HG03103 (cell line): ENCODE results near the gene SEC16B.

Experiments
- ATAC-seq: cut with Tn5 transposase; IDR thresholded peaks from one replicate; pipeline ENCODE4 v1.9.1; 2021; ENCODE audit warnings: low read depth; ENCODE audit not compliant: unreplicated experiment

SEC16B gene

GRCh38 chr1:177981200-177981599 lies 11.3 kb upstream of the SEC16B start:
- no peak for ATAC-seq

- no peak for ATAC-seq
Measured at GRCh38 chr1:177979272-177979671, 9.4 kb upstream of the SEC16B start.

- ATAC-seq: no peak
Measured at GRCh38 chr1:177978530-177978929, 8.7 kb upstream of the SEC16B start.

DNA sequence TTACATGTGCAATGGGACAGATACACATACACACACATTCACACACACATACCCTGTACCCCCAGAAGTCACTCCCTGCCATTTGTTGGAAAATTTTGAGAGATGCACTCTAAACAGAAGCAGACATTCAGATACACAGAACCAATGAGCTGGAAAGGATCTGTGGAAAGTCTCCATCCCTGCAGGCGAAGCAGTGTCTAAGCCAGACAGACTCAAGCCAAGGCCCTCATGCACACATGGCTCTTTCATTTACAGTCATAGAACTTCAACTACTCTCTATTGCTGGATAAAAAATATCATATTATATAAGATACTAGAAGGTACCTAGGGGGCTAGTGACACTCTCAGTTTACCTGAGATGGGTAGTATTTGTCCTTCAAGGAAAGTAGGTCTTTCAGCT lies 7.3 kb upstream of the SEC16B start:
- no peak for ATAC-seq

DNA sequence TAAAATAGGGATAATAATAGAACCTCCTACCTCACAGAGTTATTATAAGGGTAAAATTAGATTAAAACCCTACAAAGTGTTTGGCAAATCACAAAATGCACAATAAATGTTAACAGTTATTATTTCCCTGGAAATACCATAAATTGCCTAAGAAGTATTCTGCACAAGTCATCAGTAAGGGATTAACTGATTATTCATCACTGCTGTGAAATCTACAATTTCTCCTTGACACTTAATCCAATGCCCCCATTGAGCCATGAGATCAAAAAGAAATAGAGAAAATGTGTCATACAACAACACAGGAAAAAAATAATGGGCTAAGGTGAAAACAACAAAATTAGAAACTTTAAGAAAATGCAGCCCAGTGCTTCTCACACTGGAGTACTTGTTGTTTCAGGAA lies 6.7 kb upstream of the SEC16B start:
- no peak for ATAC-seq

DNA sequence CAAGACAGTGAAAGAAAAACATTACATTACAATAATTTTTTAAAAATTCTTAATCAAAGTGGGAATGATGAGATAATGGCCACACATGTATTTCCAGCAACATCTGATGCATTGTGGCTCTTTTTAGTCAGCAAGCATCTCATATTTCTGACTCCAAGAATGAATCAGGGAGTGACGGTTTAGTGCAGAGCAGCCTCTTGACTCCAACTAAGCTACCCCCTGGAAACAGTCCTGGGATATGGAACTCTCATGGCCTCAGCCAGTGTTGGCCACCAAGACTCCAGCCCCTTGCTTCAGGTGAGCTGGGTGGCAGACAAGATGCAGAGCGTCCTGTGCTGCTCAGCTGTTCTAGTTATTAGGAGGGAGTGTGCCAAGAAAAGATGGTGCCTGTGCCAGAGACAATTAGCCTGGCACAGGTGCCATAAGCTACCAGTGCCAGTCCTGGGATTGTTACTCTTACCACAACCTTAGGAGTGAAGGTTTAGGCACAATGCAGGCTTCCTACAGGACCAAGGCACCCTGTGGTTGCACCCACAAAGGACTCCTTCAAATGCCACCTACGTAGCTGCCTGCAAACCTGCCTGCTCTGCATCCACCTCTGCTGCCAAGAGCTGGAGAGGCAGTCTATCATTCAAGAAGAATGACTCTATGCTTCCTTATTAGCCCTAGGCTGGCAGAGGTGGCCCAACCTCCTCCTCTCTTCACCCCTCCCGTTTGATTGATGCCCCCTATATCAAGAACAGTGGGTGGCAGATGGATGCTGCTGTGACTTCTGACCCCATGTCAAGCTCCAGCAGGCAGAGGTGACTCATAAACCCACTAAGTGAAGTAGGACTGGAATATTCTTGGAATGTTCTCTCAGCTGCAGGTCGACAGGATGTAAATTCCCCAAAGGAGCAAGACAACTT lies 6.0 kb upstream of the SEC16B start:
- ATAC-seq: no peak

DNA sequence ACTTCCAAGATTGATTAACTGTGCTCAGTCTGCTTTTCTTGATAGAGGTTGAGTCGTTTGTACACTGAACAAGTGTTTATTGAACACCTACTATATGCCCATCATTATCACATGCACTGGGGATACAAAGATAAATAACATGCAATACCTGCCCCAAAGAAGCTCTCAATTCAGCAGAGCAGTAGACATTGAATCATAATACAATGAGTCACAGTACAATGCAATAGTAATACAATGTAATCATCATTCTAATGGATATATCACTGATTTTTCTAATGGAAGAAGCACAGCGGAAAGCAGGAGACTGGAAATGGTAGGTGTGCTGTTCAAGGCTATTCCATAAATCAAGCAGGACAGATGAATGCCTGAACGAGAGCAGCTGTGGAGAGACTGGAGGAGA lies 3.7 kb upstream of the SEC16B start:
- no peak for ATAC-seq

DNA sequence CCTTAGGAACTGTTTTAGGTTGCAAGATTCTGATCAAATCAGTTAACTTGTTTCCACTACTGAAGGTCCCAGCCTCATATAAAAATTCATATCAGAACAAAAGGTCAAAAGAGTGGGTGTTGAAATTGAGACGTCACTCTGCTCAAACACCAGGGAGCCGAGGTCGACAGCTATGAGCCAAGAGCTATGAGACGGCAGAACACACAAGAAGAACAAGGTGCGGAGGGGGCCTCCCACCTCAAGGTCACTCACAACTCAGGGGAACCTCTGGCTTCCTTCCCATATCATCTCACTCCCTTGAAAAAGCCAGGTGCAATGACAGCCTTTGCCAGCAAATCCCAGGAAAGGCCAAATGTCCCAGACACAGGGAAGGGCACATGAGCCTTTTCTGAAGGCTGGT lies 749 bp downstream of the SEC16B start:
- ATAC-seq: no peak

GRCh38 chr1:177966199-177966598 lies 3.7 kb downstream of the SEC16B start:
- ATAC-seq: no peak

DNA sequence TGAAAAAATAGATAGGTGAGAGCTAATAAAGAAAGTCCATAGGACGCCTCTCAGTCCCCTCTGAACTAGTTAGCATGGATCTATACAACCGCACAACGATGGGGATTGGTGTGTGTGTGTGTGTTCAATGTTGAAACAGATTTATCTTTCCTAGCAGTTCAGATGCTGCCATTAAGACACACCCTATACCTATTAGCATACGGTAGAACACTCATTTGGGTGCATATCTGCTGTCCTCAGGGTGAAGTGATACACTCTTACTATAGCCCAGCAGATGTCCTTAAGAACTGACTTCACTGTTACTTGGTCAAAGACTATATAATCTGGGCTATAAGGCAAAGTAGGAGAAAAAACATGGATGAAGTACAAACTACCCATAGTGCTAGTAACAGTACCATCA lies 4.6 kb downstream of the SEC16B start:
- ATAC-seq: no peak

DNA sequence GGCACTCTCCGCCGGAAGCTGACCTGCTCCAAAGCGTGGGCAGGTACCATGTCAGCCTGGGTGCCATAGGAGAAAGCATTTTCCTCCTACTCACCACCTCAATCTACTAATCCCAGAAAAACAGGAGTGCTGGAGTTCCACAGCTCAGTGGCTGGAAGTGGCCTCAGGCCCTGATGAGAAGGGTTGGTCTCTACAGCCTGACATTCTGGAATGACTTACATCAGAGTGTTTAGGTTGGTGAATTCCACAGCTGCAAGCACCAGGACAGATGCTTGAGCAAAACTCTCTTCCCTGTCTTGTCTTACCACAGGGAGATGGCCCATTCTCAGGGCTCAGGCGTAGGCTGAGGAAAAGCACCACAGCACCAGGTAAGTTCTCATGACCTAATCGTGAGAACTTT lies 5.5 kb downstream of the SEC16B start:
- ATAC-seq: no peak

DNA sequence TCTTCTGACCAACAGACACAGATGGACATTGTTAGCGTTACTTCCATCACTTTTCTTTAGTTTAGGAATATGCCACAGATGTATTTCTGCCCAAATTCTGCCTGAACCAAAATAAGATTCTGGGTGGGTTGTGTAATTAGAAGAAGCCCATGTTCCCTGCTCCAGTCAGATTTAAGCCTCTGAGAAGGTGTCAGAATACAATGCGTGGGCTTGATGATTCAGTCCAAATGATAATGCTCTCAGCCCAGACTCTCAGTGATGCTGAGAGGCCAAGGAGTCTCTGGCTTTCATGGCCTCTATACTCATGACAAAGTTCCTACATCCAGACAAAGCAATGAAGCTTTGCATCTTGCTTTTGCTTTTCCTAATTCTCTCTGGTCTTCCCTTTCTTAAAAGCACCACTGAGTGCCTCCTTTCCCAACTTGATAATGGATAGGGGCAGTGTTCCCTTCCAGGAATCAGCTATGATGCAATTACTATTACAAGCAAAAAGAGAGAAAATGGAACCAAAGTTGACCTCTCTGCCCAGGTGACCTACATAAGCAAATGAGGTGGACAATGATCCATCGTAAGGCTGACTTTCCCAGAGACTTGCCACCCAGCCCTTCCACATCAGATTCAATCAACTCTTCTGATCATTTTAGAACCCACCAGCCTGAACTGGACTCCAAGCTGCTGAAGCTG lies 8.8 kb downstream of the SEC16B start:
- no peak for ATAC-seq

- ATAC-seq: no peak
Measured at GRCh38 chr1:177959811-177960515, 9.9 kb downstream of the SEC16B start.

DNA sequence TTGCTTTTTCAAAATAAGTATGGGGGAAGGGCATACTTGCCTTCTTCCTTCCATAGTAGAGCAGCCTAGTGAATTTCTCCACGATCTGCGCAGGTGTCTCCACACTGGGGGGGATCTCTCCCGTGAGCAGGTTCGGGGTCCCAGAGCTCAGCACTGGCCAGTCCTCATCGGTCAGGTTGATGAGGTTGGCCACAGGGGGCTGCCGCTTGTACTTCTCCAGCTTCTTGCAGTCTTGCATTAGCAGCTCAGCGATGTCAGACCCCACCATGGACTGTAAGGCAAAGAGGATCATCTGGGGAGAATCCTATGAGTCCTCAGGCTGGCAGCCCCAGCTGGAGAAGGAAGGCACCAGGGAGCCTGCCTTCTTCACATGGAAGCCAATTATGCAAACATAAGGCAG lies 11.8 kb downstream of the SEC16B start:
- ATAC-seq: no peak

- ATAC-seq: no peak
Measured at GRCh38 chr1:177954076-177954475, 15.8 kb downstream of the SEC16B start.

- no peak for ATAC-seq
Measured at GRCh38 chr1:177953549-177953948, 16.3 kb downstream of the SEC16B start.

DNA sequence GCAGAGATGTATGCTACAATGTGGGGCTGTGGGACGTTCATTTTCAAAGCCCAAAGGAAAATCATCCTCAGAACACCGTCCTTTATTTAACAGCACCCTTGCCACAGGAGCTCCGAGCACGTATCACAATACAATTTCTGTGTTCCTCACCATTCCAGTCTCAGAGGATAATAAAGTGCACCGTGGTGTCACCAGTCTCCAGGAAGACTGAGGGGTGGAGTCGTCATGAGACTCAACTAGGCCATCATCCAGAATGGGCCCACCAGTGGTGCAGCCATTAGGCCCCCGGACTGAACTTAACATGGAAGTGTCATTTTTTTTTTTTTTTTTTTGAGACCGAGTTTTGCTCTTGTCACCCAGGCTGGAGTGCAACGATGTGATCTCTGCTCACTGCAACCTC lies 17.2 kb downstream of the SEC16B start:
- no peak for ATAC-seq

DNA sequence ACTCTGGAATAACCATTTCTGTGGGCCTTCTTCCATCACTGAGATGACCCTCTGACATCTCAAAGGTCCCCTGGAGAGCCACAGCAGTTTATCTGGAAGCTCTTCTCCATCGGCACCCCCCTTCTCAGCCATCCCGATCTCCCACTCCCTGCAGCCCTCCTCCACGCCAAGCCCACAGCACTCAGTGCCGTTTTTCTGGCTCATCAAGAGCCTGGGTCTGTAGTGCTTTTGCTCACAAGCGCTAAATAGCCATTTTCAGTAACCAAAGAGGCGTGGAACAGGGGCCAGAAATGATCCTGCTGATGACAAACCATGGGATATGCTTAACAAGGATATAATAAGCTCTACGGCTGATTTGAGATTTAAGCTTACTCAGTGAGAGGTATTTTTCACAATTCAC lies 17.6 kb downstream of the SEC16B start:
- ATAC-seq: no peak

GRCh38 chr1:177950506-177950905 lies 19.4 kb downstream of the SEC16B start:
- no peak for ATAC-seq

- peak; percentile 90 for ATAC-seq
Measured at GRCh38 chr1:177948336-177948972, 21.4 kb downstream of the SEC16B start.

DNA sequence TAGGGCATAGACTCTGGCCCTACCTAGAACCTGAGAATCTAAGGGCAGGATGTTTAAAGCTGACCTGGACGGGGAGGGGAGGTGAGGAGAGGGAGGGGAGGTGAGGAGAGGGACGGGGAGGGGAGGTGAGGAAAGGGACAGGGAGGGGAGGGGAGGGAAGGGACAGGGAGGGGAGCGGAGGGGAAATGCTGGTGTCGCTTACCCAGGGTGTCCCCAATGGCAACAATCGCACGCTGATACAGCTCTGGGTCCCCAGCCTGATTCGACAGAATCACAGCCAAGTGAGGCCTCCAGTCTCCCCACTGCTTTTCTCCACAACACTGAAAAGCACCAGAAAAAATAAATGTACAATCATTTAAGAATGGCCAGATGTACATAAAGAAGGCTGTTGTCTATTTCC lies 22.2 kb downstream of the SEC16B start:
- no peak for ATAC-seq
